ENCODE data around the gene CFAP141.

Gene CFAP141

DNA sequence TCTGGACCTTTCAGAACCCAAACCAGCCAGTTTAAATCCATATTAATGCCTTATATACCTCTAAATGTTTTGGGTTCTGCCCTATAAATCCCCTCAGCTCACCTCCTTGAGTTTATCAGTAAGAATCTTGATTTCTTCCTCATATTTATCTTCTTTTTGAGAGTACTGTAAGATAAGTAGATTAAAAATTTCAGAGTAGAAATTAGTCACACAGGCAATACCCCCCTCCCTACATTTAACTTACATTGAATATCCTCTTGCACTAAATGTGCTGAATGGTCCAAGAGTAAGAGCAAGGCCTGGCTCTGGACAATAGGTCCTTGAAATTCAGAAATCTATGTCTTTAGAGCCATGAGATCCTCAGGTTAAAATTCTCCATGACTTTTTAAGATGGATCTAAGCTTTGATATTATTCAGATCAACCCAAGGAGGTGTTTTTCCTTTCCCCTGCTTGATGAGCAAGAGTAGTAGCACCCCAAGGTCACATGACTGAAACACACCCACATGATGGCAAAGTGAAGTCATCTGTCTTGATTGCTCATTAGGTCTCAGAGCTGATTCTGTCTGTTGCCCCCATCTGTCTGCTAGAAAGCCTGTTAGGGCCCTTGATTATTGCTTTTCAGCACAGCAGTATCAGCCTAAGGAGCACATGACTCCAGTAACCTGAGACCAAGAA, 35.4 kb downstream of the CFAP141 start:
- DNase-seq = peak; percentile 17

- DNase-seq = no peak
Observed at GRCh38 chr1:154167461-154167860, 38.7 kb downstream of the CFAP141 start.

GRCh38 chr1:154166207-154166606, 39.9 kb downstream of the CFAP141 start:
- DNase-seq = no peak

GRCh38 chr1:154159554-154159953, 46.6 kb downstream of the CFAP141 start:
- no peak for DNase-seq

DNA sequence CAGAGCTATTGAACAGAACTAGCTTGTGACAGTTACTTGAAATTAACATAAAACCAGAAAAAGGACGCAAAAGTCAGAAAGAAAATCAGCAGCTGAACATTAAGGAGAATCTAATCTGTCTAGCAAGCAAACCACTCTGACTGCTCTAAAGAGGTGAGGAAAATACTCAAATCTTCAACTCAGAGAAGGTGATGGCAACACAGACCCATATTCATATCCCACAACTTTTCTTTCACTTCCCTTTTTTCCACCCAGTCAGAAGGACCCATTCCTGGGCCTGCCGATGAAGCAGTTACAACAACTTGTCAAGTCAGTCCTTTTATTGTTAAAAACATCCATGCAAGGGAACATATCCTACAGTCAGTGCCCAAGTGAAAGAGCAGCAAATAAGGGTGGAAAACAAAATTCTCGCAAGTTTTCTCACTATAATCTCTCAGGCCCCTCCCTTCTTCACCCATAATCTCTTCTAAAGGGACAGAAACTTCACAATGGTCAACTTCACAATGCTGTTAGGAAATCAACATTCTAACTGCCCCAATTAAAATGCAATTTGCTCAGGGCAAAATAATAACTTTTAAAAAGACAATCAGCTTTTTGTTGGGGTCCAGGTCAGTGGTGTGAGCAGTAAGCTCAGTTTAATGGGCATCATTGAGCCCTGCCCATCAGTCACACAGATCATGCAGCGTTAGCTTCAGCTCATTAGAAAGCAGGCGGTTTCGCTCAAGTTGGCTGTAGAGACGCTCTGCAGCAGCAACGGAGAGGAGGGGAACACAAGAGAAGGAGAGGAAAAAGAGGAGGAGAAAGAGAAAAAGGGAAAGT, 47.6 kb downstream of the CFAP141 start:
- DNase-seq = no peak

- no peak for DNase-seq
Observed at GRCh38 chr1:154157520-154158306, 48.4 kb downstream of the CFAP141 start.

DNA sequence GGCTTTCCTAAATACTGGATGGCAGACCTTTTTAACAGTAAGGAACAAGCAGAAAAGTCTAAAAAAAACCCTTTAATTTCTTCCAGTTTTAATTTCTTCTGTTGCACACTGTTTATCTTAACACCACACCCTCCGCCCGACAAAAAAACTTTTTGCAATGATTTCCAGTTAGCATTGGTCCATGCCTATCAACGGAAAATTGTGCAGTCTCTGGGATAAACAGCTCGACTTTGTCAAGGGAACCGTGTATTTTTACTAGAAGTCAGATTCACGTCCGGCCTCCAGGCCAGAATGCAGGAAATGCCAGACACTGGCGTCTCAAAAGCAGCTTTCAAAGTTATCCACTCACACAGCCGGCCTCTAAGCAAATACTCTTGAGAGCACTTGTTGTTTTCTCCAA, 50.9 kb downstream of the CFAP141 start:
- no peak for DNase-seq

DNA sequence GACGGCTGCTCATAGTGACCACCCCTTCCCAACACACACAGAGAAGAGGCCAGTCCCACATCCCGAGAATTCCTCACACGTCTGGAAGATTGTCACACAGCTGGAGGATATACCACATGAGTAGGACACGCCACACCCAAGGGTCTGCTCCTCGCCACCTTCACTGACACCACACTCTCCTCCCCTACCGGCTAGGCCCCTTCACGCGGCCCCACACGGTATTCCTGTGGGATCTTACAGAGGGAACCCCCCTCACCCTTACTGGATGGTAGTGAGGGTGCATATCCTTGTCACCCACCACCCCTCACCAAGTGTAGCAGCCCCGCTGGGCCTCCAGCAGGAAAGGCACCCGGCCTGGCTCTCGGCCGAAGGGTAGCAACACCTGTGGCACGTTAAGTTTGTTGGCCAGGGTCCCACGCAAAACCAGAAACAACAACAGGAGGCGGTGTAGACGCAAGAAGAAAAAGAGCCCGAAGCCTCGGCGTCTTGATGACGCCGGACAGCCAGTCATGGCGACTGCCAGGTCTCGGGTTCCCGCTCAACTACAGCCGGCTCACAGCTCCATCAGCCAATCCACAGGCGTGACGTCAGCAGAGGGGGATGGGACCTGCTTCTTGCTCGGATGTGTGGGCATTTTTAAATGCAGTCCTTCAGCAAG, 51.5 kb downstream of the CFAP141 start, which contains the start of gene NUP210L:
Gene NUP210L (minus strand): TSS at position 540 of the 658 bp plus-strand sequence.
- no peak for DNase-seq

DNA sequence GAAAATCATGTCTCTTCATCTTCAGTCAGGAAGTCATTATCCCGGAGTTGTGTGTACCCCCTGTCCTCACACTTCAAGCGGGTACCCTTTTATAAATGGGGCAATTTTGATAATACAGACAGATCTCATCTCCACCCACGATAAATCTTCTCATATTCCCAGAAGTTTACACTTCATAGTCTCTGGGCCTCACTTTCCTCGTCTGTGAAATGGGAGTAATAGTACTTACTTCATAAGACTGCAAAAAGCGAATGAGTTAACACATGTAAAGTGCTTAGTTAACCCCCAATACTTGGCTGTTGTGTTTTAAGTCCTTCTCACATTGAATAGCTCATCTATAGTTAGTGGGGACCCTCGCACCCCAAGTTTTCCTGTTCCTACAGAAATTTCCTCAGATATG, 52.1 kb downstream of the CFAP141 start:
- DNase-seq = no peak

DNA sequence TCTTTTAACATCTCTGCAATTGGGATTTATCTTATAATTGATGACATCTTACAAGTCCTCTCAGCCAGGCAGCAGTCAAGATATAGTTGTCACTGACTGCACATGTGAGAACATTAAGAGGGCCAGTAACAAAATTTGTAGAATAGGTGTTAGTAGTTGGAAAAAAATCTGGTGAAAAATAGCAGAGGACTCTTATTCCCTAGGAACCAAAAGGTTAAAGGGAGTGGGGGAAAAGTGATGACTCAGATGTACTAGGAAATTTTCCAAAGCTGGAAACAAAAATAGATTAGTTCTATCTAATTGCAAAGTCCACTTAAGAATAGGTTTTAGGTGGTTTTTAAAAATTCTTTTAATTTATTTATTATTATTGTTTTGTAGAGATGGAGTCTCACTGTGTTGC, 54.8 kb downstream of the CFAP141 start:
- no peak for DNase-seq

All from NCI-H2171 treated with DMSO at 0.1 percent for 48 hours (cell line).